DMS79 treated with DMSO at 0.1 percent for 48 hours (cell line): Measurements from ENCODE around the gene CCDC74A.
"Not testable (repeated sequence)": the region's sequence is repeated elsewhere in the genome, so short reads cannot be mapped to it uniquely, and the experiment has no call there.

Experiments used
- DNase-seq: peaks from one replicate; lab custom pipeline; 2025; lab: John Stamatoyannopoulos, UW

Gene CCDC74A

GRCh38 chr2:131566371-131566770, 38.7 kb downstream of the CCDC74A start:
- no peak for DNase-seq

- no peak for DNase-seq
Observed at GRCh38 chr2:131567891-131568290, 40.2 kb downstream of the CCDC74A start.

- not testable (repeated sequence) for DNase-seq
Observed at GRCh38 chr2:131568401-131568800, 40.7 kb downstream of the CCDC74A start.

GRCh38 chr2:131572175-131572574, 44.5 kb downstream of the CCDC74A start:
- no peak for DNase-seq

DNA sequence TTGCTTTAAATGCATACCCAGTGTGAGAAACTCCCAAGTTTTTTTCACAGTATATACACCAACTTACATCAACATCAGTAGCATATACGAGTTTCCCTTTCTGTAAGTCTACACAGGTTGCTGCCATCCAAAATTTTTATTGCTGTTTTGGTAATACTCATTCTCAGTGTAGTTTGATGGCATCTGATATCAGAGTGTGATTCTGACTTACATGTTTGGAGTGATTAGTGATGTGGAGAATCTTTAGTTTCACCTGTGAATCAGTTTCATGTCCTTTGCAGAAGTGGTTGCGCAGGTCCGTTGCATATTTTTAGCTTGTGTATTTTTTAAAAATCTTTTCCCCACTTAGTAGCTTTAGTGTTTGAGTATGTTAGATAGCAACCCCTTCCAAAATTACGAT, 50.1 kb downstream of the CCDC74A start:
- DNase-seq, result no peak

DNA sequence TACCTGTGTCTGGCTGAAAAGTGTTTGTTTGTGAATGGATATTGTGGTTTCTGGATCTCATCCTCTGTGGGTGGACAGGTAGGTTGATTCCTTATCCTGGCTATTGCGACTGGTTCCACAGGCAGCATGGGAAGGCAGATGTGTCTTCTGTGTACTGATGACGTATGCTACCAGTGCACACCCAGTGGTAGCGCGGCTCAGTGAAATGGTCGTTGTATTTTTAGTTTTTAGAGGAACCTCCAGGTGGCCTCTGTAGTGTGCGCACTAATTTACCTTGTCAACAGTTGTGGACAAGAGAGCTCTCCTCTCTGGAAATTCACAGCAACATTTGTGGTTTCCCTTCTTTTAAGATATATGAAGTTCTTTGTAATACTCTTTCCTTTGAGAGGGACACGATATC, 52.5 kb downstream of the CCDC74A start:
- no peak for DNase-seq
